Type B pancreatic cell (in vitro differentiated cells): ENCODE measurements around the gene EFR3B. TPM values are rescaled to one million over a fixed set of nuclear protein-coding genes. Genes with fewer than 3 reads are reported as not detected.

ENCODE experiments used
- DNase-seq: peaks from one replicate; pipeline ENCODE4 v3.0.0; 2021; ENCODE audit warnings: mixed read lengths; ENCODE audit not compliant: unreplicated experiment; ENCODE audit errors: extremely low spot score
- H3K27ac Mint-ChIP-seq: 2 replicates; pipeline ENCODE4 v1.8.0; 2021; ENCODE audit warnings: mild to moderate bottlenecking, mixed read lengths
- H3K27me3 Mint-ChIP-seq: 2 replicates; pipeline ENCODE4 v1.8.0; 2021; ENCODE audit warnings: mixed read lengths
- H3K36me3 Mint-ChIP-seq: 2 replicates; pipeline ENCODE4 v1.8.0; 2021; ENCODE audit warnings: mixed read lengths
- H3K4me1 Mint-ChIP-seq: one replicate; pipeline ENCODE4 v1.8.0; 2021; ENCODE audit warnings: mixed read lengths; ENCODE audit not compliant: unreplicated experiment
- H3K4me3 Mint-ChIP-seq: 2 replicates; pipeline ENCODE4 v1.8.0; 2021; ENCODE audit warnings: mild to moderate bottlenecking, mixed read lengths
- H3K9me3 Mint-ChIP-seq: 2 replicates; pipeline ENCODE4 v1.8.0; 2021; ENCODE audit warnings: mixed read lengths
- total RNA-seq: library from RNA; stranded (reverse); gene quantifications from 2 replicates; pipeline ENCODE4 v1.2.1, GENCODE V29; 2021; ENCODE audit warnings: low replicate concordance
- TF ChIP-seq, protein P1 (sequence below): fragments of 200-600 bp; sonication (generic); conservative IDR thresholded peaks from 2 replicates; pipeline ENCODE4 v1.5.0; 2021; ENCODE audit warnings: antibody characterized with exemption, mild to moderate bottlenecking

The EFR3B gene
- total RNA-seq, 1 donor from 2014 or later, result 12.4 TPM

GRCh38 chr2:25035537-25036220 lies 6.2 kb upstream of the EFR3B start:
- Mint-ChIP-seq H3K4me1 (peaks cover 10% of the 10 kb centered on the region), H3K27ac (no peak overlapping the region), H3K36me3 (no peaks in the 10 kb centered on the region), H3K4me3 (no peak overlapping the region), H3K9me3 (no peaks in the 10 kb centered on the region), H3K27me3 (peaks cover 19% of the 10 kb centered on the region)
- DNase-seq, result no peak
- TF ChIP-seq, protein P1, sequence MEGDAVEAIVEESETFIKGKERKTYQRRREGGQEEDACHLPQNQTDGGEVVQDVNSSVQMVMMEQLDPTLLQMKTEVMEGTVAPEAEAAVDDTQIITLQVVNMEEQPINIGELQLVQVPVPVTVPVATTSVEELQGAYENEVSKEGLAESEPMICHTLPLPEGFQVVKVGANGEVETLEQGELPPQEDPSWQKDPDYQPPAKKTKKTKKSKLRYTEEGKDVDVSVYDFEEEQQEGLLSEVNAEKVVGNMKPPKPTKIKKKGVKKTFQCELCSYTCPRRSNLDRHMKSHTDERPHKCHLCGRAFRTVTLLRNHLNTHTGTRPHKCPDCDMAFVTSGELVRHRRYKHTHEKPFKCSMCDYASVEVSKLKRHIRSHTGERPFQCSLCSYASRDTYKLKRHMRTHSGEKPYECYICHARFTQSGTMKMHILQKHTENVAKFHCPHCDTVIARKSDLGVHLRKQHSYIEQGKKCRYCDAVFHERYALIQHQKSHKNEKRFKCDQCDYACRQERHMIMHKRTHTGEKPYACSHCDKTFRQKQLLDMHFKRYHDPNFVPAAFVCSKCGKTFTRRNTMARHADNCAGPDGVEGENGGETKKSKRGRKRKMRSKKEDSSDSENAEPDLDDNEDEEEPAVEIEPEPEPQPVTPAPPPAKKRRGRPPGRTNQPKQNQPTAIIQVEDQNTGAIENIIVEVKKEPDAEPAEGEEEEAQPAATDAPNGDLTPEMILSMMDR, result no peak

DNA sequence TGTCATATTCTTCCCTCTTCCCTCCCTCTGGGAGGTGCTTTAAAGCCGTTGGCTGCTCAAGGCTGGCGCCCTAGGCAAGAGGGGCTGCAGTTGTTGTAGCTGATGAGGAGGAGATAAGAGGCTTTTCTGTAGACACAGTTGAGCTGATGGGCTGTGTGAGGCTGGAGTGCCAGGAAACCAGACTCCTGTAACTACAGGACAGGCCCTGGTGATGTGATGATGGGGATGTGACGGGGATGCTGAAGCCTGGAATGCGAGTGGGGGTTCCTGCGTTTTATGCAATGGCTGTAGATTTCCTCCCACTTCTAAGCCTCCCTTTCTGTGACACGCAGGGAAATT lies 5.7 kb upstream of the EFR3B start:
- DNase-seq, result no peak
- Mint-ChIP-seq H3K4me1 (peaks cover 11% of the 10 kb centered on the region), H3K36me3 (no peaks in the 10 kb centered on the region), H3K27me3 (peaks cover 20% of the 10 kb centered on the region), H3K9me3 (no peaks in the 10 kb centered on the region), H3K4me3 (no peak overlapping the region), H3K27ac (no peak overlapping the region)
- TF ChIP-seq, protein P1, result no peak

- no peak for DNase-seq
- Mint-ChIP-seq H3K4me1 (peaks cover 22% of the 10 kb centered on the region), H3K9me3 (no peaks in the 10 kb centered on the region), H3K36me3 (no peaks in the 10 kb centered on the region), H3K27me3 (peaks cover 27% of the 10 kb centered on the region), H3K27ac (no peak overlapping the region), H3K4me3 (no peak overlapping the region)
- TF ChIP-seq, protein P1, result no peak
These were observed 2.8 kb upstream of the EFR3B start for GRCh38 chr2:25039126-25039525.

- peak; percentile 76 for DNase-seq
- TF ChIP-seq, protein P1, result peak; percentile 67
- peaks cover 3% of the 10 kb centered on the region for H3K36me3 Mint-ChIP-seq
- peak overlapping the region; percentile 85 for H3K27ac Mint-ChIP-seq
- no peaks in the 10 kb centered on the region for H3K9me3 Mint-ChIP-seq
- peak overlapping the region; percentile 89 for H3K4me3 Mint-ChIP-seq
- peaks cover 33% of the 10 kb centered on the region for H3K27me3 Mint-ChIP-seq
- peaks cover 24% of the 10 kb centered on the region for H3K4me1 Mint-ChIP-seq
These were observed 459 bp upstream of the EFR3B start for GRCh38 chr2:25041307-25041927.

DNA sequence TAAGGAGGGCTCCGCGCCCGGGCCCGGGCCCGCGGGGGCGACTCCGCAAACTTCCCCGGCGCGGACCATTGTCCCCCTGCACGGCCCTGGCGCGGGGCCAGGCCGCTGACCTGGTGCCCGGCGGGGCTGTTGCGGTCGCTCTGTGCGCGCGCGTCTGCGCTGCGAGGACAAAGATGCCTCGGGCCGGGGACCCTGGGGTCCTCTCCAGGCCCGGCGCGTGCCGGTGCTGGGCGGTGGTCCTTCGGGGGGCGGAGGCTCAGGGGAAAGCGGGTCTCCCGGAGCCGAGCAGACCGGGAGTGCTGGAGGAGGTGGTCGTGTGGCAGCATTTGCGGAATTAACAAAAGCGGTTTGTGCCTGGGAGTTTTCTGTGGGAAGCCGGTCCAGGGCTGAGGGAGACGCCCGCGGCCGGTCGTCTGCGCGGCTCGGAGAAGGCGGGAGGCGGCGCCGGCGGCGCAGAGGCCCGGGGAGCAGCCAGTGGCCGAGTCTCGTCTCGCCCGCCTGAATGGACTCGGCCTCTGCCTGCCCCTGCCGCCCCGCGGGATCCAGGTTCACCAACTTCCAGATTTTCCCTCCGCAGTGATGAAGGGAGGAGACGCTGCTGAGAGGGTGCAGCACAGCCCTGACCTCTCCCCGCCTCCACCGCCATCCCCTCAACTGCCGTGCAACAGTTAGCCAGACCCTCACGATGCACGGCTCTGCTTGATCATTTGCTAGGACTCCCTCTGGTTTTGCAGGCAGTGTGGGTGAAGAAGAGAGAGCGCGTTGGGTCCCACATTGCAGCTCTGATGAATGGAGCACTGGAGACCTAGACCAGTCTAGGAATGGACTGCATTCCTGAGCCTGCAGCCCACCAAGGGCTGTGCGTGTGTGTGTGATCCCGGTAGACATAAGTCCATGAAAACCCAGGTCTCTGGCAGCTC lies 705 bp downstream of the EFR3B start:
- peak overlapping the region; percentile 91 for H3K4me3 Mint-ChIP-seq
- TF ChIP-seq, protein P1, result no peak
- H3K27ac Mint-ChIP-seq, result peak overlapping the region; percentile 68
- H3K9me3 Mint-ChIP-seq, result no peaks in the 10 kb centered on the region
- no peak for DNase-seq
- H3K4me1 Mint-ChIP-seq, result peaks cover 24% of the 10 kb centered on the region
- peaks cover 3% of the 10 kb centered on the region for H3K36me3 Mint-ChIP-seq
- peaks cover 33% of the 10 kb centered on the region for H3K27me3 Mint-ChIP-seq
